Measurements from ENCODE around the gene GNB1.

GNB1 gene

DNA sequence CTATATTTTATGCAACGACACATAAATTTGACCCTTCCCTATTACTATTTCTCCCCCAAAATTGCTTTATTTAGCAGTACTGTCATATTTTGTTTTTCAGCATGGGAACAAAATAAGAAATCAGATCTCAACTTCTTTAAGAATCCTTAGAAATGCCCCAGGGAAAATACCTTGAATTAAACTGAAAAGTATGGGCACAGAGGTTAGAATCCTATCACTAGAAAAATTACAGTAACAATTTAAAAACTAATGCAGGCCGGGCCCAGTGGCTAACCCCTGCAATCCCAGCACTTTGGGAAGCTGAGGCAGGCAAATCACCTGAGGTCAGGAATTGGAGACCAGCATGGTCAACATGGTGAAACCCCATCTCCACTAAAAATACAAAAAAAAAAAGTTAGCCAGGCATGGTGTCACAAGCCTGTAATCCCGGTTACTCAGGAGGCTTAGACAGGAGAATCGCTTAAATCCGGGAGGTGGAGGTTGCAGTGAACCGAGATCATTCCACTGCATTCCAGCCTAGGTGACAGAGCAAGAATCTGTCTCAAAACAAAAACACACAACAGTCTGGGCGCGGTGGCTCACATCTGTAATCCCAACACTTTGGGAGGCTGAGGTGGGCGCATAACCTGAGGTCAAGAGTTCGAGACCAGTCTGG, 51.4 kb downstream of the GNB1 start:
- Histone ChIP-seq H3K27me3 (ENCODE audit: control insufficient read depth in 1 of 2, insufficient read depth in 1 of 2, low read length in 2 of 2) (no peaks in the 10 kb centered on the region), H2BK15ac (ENCODE audit: low read depth, poor library complexity, severe bottlenecking) (no peak overlapping the region), H2AFZ (ENCODE audit: low read depth, low read length) (no peak overlapping the region), H3K14ac (ENCODE audit: low read length in 2 of 2) (no peak overlapping the region), H2BK5ac (ENCODE audit: low read depth, low read length, poor library complexity, severe bottlenecking) (no peak overlapping the region), H3K23ac (ENCODE audit: low read length in 2 of 2) (no peak overlapping the region), H3K9me3 (ENCODE audit: control insufficient read depth, low read length) (no peaks in the 10 kb centered on the region), H2BK12ac (ENCODE audit: low read length in 2 of 2) (no peak overlapping the region), H4K8ac (ENCODE audit: low read length) (no peak overlapping the region), H3K4me1 (ENCODE audit: control insufficient read depth, insufficient read depth, low read depth, low read length) (peaks cover 13% of the 10 kb centered on the region), H3K4me3 (ENCODE audit: insufficient read depth in 1 of 2, low read depth in 1 of 2, low read length in 2 of 2) (no peak overlapping the region), H4K91ac (ENCODE audit: low read length) (no peak overlapping the region), H3K79me1 (replicated peaks; ENCODE audit: low read length, poor library complexity, severe bottlenecking) (no peaks in the 10 kb centered on the region), H3K36me3 (ENCODE audit: control insufficient read depth in 1 of 2, insufficient read depth in 2 of 2, low read depth in 1 of 2, low read length in 2 of 2) (peaks cover 17 to 27% of the 10 kb centered on the region in 2 experiments), H2AK5ac (ENCODE audit: low read length, severe bottlenecking) (no peak overlapping the region), H2BK120ac (ENCODE audit: low read depth, low read length) (no peak overlapping the region), H3K18ac (ENCODE audit: low read depth in 1 of 2, low read length in 2 of 2) (no peak overlapping the region), H3K4ac (ENCODE audit: low read depth in 1 of 2, low read length in 2 of 2) (no peak overlapping the region), H3K9ac (ENCODE audit: low read length) (no peak overlapping the region), H3K27ac (ENCODE audit: low read length, poor library complexity, severe bottlenecking) (no peak overlapping the region), H3K4me2 (ENCODE audit: low read length, poor library complexity, severe bottlenecking) (no peak overlapping the region)
- no peak for DNase-seq
- 98% methylated on average over 5 of the region's 10 CpGs for WGBS

- Histone ChIP-seq H3K4me1 (ENCODE audit: control insufficient read depth, insufficient read depth, low read depth, low read length) (peaks cover 20% of the 10 kb centered on the region), H2BK120ac (ENCODE audit: low read depth, low read length) (no peak overlapping the region), H3K9ac (ENCODE audit: low read length) (no peak overlapping the region), H3K4me3 (ENCODE audit: insufficient read depth in 1 of 2, low read depth in 1 of 2, low read length in 2 of 2) (no peak overlapping the region), H2AK5ac (ENCODE audit: low read length, severe bottlenecking) (no peak overlapping the region), H3K23ac (ENCODE audit: low read length in 2 of 2) (no peak overlapping the region), H2BK12ac (ENCODE audit: low read length in 2 of 2) (no peak overlapping the region), H3K4ac (ENCODE audit: low read depth in 1 of 2, low read length in 2 of 2) (no peak overlapping the region), H4K8ac (ENCODE audit: low read length) (no peak overlapping the region), H2BK15ac (ENCODE audit: low read depth, poor library complexity, severe bottlenecking) (no peak overlapping the region), H3K9me3 (ENCODE audit: control insufficient read depth, low read length) (no peaks in the 10 kb centered on the region), H2BK5ac (ENCODE audit: low read depth, low read length, poor library complexity, severe bottlenecking) (no peak overlapping the region), H3K14ac (ENCODE audit: low read length in 2 of 2) (no peak overlapping the region), H3K27ac (ENCODE audit: low read length, poor library complexity, severe bottlenecking) (no peak overlapping the region), H3K27me3 (ENCODE audit: control insufficient read depth in 1 of 2, insufficient read depth in 1 of 2, low read length in 2 of 2) (no peaks in the 10 kb centered on the region), H3K18ac (ENCODE audit: low read depth in 1 of 2, low read length in 2 of 2) (no peak overlapping the region), H3K79me1 (replicated peaks; ENCODE audit: low read length, poor library complexity, severe bottlenecking) (no peaks in the 10 kb centered on the region), H4K91ac (ENCODE audit: low read length) (no peak overlapping the region), H3K4me2 (ENCODE audit: low read length, poor library complexity, severe bottlenecking) (no peak overlapping the region), H3K36me3 (ENCODE audit: control insufficient read depth in 1 of 2, insufficient read depth in 2 of 2, low read depth in 1 of 2, low read length in 2 of 2) (peaks cover 30 to 38% of the 10 kb centered on the region in 2 experiments), H2AFZ (ENCODE audit: low read depth, low read length) (no peak overlapping the region)
- WGBS: 93% methylated on average over 6 of the region's 8 CpGs
- DNase-seq: no peak
These were observed 54.8 kb downstream of the GNB1 start for GRCh38 chr1:1836119-1836518.

DNA sequence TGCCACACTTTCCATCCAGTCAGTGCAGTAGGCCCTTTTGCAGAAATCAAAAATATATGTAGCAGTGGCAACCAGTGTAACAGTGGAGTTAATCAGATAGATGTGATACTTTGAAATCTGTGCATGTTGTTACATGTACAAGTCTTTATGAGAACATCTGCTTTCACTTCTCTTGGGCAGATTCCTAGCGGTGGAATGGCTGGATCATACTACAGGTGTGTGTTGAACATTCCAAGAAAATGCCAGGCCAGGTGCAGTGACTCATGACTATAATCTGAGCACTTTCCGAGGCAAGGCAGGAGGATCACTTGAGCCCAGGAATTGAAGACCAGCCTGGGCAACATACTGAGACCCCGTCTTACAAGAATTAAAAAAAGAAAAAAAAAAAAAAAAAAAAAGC, 55.3 kb downstream of the GNB1 start:
- H3K79me1 ChIP-seq (replicated peaks; ENCODE audit: low read length, poor library complexity, severe bottlenecking): no peaks in the 10 kb centered on the region
- no peak overlapping the region for H2AK5ac ChIP-seq (ENCODE audit: low read length, severe bottlenecking)
- no peak overlapping the region for H3K14ac ChIP-seq (ENCODE audit: low read length in 2 of 2)
- H3K4me3 ChIP-seq (ENCODE audit: insufficient read depth in 1 of 2, low read depth in 1 of 2, low read length in 2 of 2): no peak overlapping the region
- H2BK120ac ChIP-seq (ENCODE audit: low read depth, low read length): no peak overlapping the region
- H2BK12ac ChIP-seq (ENCODE audit: low read length in 2 of 2): no peak overlapping the region
- H2AFZ ChIP-seq (ENCODE audit: low read depth, low read length): no peak overlapping the region
- H3K27me3 ChIP-seq (ENCODE audit: control insufficient read depth in 1 of 2, insufficient read depth in 1 of 2, low read length in 2 of 2): no peaks in the 10 kb centered on the region
- H4K91ac ChIP-seq (ENCODE audit: low read length): no peak overlapping the region
- no peak for DNase-seq
- no peak overlapping the region for H3K23ac ChIP-seq (ENCODE audit: low read length in 2 of 2)
- no peak overlapping the region for H3K4me2 ChIP-seq (ENCODE audit: low read length, poor library complexity, severe bottlenecking)
- H3K9me3 ChIP-seq (ENCODE audit: control insufficient read depth, low read length): no peaks in the 10 kb centered on the region
- no peak overlapping the region for H2BK15ac ChIP-seq (ENCODE audit: low read depth, poor library complexity, severe bottlenecking)
- H3K18ac ChIP-seq (ENCODE audit: low read depth in 1 of 2, low read length in 2 of 2): no peak overlapping the region
- H3K4me1 ChIP-seq (ENCODE audit: control insufficient read depth, insufficient read depth, low read depth, low read length): peaks cover 19% of the 10 kb centered on the region
- H2BK5ac ChIP-seq (ENCODE audit: low read depth, low read length, poor library complexity, severe bottlenecking): no peak overlapping the region
- H3K36me3 ChIP-seq (ENCODE audit: control insufficient read depth in 1 of 2, insufficient read depth in 2 of 2, low read depth in 1 of 2, low read length in 2 of 2): peaks cover 36 to 38% of the 10 kb centered on the region in 2 experiments
- no peak overlapping the region for H3K4ac ChIP-seq (ENCODE audit: low read depth in 1 of 2, low read length in 2 of 2)
- H3K9ac ChIP-seq (ENCODE audit: low read length): no peak overlapping the region
- peak overlapping the region; percentile 3 for H3K27ac ChIP-seq (ENCODE audit: low read length, poor library complexity, severe bottlenecking)
- no peak overlapping the region for H4K8ac ChIP-seq (ENCODE audit: low read length)
- WGBS: 96% methylated on average over 3 of the region's 3 CpGs

DNA sequence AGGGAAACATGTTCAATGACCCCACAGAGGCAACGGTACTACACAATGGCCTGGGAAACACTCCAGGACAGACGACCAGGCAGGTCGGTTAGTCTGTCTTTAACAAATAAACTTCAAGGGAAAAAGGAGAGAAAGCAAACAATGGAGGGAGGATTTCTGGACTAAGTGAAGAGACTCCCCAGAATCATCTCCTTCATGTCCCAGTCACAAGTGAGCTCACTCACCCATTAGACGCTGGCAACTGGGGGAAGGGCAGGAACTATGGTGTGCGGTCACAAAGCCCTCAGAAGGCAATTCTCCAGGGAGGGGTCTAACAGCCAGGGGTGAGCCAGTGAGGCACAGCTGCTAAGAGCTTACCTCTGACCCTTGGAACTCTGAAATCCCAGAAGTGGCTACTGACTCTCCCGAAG, 57.0 kb downstream of the GNB1 start:
- Histone ChIP-seq H3K18ac (ENCODE audit: low read depth in 1 of 2, low read length in 2 of 2) (no peak overlapping the region), H3K14ac (ENCODE audit: low read length in 2 of 2) (no peak overlapping the region), H2BK5ac (ENCODE audit: low read depth, low read length, poor library complexity, severe bottlenecking) (no peak overlapping the region), H2BK15ac (ENCODE audit: low read depth, poor library complexity, severe bottlenecking) (no peak overlapping the region), H3K4me2 (ENCODE audit: low read length, poor library complexity, severe bottlenecking) (no peak overlapping the region), H3K4ac (ENCODE audit: low read depth in 1 of 2, low read length in 2 of 2) (no peak overlapping the region), H2BK120ac (ENCODE audit: low read depth, low read length) (no peak overlapping the region), H3K79me1 (replicated peaks; ENCODE audit: low read length, poor library complexity, severe bottlenecking) (no peaks in the 10 kb centered on the region), H3K4me3 (ENCODE audit: insufficient read depth in 1 of 2, low read depth in 1 of 2, low read length in 2 of 2) (no peak overlapping the region), H3K27me3 (ENCODE audit: control insufficient read depth in 1 of 2, insufficient read depth in 1 of 2, low read length in 2 of 2) (no peaks in the 10 kb centered on the region), H3K9me3 (ENCODE audit: control insufficient read depth, low read length) (no peaks in the 10 kb centered on the region), H4K91ac (ENCODE audit: low read length) (no peak overlapping the region), H2AFZ (ENCODE audit: low read depth, low read length) (no peak overlapping the region), H2AK5ac (ENCODE audit: low read length, severe bottlenecking) (no peak overlapping the region), H3K9ac (ENCODE audit: low read length) (peak overlapping the region; percentile 14), H3K4me1 (ENCODE audit: control insufficient read depth, insufficient read depth, low read depth, low read length) (peaks cover 19% of the 10 kb centered on the region), H2BK12ac (ENCODE audit: low read length in 2 of 2) (no peak overlapping the region), H3K23ac (ENCODE audit: low read length in 2 of 2) (no peak overlapping the region), H3K27ac (ENCODE audit: low read length, poor library complexity, severe bottlenecking) (peak overlapping the region; percentile 71), H4K8ac (ENCODE audit: low read length) (no peak overlapping the region), H3K36me3 (ENCODE audit: control insufficient read depth in 1 of 2, insufficient read depth in 2 of 2, low read depth in 1 of 2, low read length in 2 of 2) (peaks cover 45% of the 10 kb centered on the region in 2 experiments)
- 73% methylated on average over 6 of the region's 6 CpGs for WGBS
- peak; percentile 49 for DNase-seq
